HG03342 (cell line): ENCODE measurements around the gene GALNT18.

Experiments used
- ATAC-seq: cut with Tn5 transposase; IDR thresholded peaks from one replicate; pipeline ENCODE4 v1.9.1; 2021; ENCODE audit warnings: mild to moderate bottlenecking, moderate library complexity; ENCODE audit not compliant: unreplicated experiment

The GALNT18 gene

DNA sequence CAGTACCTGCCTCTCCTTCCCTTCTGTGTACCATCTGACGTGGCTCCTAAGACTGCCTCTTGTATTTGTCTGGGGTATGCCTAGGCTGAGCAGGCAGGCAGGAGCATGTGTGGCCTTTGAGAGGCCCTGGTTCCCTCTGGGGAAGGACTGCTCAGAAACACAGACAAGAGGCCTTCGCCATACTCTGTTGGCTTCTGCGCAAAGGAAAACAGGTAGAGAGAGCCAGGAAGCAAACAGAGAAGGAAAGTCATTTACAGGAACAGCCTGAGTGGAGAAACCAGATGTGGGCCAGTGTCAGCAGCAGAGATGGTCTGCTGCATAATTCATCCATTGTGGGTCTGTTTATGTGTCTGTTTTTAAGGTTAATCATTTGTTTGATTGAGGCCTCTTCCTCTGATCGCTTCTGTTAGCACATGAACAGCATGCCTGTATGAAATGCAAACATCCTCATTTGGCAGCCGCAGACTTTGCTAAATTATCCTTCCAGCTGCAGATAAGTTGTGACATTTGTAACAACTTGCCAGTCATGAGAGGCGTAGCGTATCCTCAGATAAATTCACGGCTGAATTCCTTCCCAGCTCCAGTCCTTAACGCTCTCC, 119.4 kb downstream of the GALNT18 start:
- ATAC-seq, result no peak

DNA sequence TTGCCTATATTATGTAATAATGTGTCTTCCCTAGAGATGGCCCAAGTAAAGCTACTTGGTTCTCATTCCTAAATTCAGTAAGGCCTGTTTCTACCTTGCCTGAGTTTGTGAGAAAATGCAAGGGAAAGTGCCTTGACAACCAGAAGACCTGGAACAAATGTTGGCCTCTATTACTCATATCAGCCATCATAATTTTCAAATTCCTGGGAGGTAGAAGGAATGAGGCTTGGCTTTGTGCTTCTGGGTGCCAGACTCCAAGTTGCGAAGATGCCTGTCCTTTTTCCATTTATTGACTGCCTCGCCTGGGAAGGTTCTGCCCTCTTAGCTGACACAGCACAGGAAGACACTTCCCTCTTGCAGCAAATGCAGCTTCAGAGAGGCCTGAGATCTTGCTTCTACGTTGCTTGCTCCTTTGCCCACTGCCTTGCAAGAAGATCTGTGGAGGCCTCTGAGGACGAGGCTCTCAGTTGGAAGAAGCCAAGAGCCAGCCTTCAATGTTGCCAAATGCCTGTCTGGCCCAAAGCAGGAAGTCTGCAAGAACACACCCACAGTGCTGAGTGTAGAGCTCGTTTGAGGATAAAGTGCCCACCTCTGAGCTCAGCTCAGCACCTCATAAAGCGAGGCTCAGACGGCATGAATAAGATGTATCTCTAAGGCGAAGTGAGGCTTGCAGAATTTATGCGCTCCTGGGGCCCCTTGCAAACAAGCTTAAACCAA, 120.1 kb downstream of the GALNT18 start:
- ATAC-seq, result no peak

DNA sequence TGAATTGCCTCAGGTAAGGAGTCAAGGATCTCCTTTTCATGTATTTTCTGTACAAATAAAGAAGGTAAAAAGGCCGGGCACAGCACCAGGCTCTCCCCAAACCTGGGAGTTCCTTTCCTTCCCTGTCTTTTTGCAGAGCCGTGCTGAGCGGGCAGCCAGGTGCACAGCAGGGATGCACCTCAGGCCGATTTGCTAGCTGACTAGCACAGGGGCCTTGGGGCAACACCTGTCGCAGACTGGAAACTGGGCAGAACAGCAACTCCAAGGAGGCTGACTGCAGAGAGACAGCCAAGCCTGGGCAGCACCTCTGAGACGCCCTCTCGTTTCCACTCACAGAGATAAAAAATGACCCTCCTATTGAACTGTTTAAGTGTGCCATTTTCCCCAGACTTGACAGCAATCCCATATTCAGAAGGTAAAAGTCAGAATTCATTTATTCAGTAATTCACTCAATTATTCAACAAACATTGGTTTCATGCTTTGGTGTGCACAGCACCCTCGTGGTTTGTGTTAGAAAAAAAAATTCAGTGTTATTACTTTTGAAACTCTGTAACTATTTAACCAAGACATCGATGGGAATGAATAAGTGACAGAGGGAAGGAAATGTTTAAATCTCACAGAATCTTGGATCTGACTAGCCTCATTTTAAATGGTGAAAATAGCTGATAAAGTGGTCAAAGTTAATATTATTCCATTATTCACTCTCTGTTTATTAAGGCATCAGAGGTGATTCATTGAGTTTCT, 120.9 kb downstream of the GALNT18 start:
- no peak for ATAC-seq

DNA sequence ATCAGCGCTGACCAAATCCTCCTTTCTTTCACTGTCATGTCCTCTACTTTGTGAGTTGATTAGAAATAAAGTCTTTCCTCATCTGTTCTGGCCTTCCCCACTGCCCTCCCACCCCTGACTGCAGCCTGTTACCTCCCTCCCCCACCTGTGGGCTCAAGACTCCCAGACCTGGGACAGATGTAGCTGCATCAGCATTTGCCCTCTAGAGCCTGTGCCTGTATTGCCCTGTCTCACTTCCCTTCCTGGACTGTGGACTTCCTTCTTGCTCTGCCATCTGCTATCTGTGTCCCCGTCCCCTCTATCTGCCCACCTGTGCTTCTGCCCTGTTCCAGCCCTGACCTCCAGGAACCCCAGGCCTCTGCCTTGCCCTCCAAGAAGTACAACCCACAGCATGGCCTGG, 122.5 kb downstream of the GALNT18 start:
- no peak for ATAC-seq

DNA sequence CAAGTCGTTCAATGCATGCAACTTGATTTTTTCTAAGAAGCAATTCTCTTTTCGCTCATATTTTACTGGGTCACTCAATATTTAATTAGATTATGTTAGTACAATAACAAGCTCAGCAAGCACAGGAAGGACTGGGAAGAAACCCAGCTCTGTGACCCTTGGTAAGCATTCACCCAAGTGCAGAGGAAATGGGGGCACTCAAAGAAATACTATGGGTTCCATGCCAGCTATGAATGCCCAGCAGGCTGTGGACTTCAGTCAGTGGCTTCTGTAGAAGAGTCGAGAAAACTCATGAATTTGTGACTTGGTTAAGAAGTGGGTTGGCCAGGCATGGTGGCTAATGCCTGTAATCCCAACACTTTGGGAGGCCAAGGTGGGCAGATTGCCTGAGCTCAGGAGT, 123.6 kb downstream of the GALNT18 start:
- no peak for ATAC-seq

DNA sequence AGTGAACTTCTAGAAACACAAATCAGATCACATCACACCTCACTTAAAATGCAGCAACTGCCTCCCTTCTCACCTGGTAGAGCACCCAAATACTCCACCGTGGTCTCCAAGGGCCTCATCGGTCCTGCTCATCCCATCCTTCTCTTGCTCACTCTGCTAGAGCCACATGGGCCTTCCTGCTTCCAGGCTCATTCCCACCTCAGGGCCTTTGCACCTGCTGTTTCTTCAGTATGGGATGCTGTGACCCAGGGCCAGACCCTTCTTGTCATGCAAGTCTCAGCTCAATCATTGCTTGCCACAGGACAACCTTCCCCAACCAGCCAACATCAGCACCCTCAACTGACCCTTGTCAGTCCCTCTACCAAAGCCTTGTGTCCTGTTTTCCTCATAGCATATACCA, 124.9 kb downstream of the GALNT18 start:
- no peak for ATAC-seq

DNA sequence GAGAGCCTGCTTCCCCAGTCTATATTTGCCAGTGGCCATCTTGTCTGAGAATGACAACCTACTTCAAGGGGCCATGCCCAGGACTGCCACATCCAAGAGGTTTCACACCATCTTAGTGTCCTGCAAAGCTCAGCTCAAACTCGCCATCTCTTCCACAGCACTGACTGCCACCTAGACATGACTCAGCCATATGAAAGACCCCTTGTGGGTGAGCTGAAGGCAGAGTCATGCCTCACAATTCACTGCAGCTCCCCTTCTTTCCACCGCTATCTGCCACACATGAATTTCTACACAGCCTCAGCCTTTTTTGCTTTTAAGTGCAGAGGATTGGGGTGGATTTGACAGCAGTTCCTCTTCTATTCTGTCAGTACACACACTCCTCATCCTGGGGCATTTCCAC, 127.5 kb downstream of the GALNT18 start:
- no peak for ATAC-seq

DNA sequence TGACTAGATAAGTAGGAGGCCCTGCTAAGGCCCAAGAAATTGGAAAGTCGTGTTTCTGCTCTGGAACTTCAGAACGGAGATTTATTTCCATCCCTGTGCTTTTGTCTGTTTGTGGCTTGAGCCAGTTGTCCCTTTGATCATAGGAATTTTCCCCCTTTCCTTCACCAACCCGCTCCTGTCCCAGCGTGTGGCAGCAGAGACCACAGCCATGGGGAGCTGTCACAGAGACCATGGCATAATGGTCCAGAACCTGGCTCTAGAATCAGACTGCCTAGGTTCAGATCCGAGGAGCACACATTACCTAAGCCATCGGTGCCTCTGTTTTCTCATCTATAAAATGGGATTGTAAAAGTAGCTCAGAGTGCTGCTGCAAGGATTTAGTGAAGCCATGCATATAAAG, 128.1 kb downstream of the GALNT18 start:
- no peak for ATAC-seq

DNA sequence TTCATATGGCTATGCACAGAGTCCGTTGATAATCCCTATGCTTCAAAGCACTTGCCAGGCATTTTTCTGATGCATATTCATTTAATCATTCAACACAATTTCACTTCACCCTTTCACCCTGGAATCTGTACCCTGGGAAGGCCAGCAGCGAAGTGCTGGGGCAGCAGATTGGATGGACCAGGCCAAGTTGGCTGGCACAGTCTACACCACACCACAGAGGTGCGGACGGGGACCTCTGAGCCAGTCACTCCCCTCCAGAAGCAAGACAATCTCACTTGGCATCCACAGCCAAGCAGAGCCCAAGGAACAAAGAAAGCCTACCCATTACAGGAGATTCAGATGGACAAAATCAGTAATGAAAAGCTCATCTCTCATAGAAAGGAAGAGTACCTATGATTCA, 130.2 kb downstream of the GALNT18 start:
- no peak for ATAC-seq

DNA sequence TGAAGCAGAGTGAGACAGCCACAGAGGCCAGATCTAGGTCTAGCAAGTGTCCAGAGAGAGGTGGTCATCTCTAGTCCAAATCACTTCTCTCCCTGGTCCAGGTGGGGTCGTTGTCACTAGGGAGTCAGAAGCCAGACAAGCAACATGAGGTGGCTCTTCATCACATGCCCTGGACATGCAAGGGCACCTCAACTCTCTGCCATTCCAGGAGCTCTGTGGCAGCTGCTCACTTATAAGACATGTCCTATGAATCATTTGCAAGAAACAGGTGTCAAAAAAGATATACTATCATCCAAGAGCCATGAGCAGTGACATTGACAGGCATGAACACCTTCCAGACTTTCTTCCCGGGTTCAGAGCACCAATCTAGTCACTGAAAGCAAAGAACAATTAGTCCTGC, 130.8 kb downstream of the GALNT18 start:
- ATAC-seq, result no peak

DNA sequence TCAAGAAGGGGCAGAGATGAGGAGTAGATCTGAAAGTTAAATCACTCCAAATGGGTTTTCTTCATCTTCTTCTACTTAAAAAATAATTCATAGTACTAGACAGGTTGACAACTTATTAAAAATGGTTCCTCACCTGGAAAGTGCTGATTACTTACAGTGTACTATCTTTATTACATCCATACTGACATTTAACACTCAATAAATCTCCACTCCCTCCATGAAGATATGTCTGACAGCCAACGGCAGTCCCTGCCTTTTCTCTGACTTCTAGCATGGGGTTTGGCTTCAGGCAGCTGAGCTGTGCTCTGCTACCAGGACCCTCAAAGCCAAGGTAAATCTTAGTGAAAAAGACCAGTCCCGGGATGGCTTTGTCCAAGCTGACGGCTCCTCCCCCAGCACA, 135.4 kb downstream of the GALNT18 start:
- no peak for ATAC-seq

DNA sequence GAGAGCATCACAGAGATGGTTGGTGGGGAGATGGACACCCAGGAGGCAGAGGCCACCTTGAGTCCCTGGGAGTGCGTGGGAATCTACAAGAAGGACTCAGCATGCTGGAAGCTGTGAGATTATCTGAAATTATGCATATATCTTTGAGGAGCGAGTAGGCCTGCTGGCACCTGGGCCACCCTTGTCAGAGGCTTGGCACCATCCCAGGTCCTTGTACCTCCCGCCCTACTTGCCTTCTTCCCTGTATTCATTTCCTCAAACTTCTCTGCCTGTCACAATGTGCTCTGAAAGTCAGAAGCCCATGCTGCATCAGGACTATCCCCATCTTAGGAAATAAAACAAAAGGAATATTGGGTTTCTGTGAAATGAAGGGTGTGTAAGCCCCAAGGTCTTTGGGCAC, 135.8 kb downstream of the GALNT18 start:
- no peak for ATAC-seq

DNA sequence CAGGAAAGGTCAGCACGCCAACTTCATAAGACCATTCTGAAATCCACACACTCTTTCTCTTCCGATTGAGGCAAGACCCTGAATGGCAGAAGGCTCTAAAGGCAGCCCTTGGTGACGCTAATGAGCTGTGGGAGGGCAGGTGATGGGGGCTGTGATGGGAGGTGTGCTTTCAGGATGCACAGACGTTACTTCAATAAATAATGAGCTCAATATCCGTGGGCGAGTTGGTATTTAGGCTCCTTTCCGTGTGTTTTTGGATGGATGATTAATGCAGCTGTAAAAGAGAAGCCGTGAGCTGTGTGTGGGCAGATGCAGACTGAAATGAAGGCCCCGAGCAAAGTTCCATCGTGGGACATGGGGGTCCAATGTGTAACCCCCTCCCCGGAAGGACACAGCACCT, 138.2 kb downstream of the GALNT18 start:
- no peak for ATAC-seq

DNA sequence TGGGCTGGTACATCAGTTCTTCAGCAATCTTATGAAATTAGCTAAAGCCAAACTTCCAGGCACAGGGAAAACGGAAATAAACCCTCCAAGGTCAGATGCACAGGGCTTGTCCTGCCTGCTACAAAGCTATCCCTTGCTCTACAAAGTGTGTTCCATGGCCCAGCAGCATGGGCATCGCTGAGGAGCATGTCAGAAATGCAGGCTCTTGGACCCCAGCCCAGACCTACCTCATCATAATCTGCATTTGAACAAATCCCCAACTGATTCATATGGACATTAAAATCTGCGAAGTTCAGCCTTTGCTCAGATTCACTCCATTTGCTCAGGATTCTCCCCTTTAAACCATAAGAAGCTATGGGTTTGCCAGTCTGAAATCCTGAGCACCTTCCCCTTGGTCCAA, 139.1 kb downstream of the GALNT18 start:
- ATAC-seq, result no peak

DNA sequence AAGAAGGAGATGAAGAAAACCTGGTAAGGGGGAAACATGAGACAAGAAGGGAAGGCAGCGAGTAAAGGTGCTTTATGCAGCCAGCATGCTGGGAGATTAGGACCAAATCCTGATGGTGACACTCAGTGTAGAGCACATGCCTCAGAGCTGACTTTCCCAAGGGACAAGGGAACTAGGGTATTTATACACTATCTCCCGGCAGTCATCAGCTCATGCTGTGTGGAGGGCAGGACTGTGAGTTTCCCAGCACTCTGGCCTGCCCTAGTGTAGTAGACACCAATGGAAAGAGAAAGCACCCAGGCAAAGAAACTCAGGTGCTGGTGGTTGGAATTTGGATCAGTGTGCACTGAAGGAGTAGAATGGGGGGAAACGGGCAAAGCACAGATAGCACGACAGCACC, 140.4 kb downstream of the GALNT18 start:
- no peak for ATAC-seq

DNA sequence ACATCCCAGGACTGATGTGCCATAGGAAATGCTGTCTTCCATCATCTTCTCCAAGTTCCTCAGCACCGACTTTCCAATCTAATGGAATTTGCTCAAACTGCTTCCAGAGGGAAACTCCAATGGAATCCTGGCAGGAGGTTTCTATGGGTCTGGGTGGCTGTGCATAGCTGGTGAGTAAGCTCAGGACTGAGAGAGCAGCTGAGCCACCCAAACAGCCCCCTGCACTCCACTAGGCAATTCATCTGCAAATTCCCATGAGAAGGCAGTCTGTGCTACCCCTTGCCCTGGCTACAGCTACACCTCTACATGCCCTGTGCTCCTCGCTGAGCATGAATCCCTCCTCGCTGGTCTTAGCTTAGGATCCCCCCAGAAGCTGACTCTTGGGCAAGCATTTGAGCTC, 140.8 kb downstream of the GALNT18 start:
- no peak for ATAC-seq

DNA sequence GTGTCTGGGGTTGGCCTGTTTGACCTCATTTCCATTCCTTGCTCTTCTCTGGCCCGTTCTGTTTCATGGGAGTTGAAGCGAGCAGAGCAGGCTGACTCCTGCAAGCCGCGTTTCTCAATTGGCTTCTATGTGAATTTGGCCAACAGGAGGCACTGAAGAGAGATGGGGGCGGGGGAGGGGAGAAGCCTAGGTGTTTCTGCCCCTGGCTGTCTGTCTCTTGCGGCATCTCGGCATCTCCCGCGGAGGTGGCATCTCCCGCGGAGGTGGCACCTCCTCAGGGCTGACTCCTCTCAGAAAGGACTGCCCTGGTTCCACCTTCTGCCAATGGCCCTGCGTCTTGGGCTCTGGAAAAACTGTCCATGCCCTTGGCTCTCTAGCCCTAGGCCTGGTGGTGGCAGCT, 143.1 kb downstream of the GALNT18 start:
- ATAC-seq, result no peak

DNA sequence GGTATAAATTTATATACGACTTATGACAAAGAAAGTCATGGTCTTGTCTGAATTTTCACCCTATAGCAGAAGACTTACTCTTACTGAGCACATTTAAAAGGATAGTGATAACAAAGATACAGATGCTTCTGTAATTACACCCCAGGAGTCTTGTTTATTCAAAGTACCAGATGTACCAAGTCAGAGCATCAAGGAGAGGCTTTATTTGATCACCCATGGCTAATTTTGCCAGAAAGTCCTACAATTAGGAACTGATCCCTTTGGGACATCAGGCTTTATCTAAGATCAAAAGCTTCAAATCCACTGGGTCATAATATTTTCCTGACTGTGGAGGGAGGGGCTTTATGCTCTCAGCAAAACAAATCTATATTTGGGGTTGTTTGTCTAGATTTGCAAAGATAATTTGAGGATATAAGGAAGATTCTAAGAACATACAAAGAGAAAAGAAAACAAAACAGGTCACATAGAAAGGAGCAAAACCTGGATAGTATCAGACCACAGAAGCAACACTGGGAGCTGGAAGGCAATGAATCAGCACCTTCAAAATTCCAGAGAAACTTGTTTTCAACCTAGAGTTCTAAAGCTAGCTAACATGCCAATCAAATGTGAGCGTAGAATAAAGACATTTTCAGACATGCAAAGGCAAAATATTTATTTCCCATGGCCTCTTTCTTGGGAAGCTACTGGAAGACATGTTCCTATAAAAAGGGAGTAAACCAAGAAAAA, 143.9 kb downstream of the GALNT18 start:
- ATAC-seq, result no peak

DNA sequence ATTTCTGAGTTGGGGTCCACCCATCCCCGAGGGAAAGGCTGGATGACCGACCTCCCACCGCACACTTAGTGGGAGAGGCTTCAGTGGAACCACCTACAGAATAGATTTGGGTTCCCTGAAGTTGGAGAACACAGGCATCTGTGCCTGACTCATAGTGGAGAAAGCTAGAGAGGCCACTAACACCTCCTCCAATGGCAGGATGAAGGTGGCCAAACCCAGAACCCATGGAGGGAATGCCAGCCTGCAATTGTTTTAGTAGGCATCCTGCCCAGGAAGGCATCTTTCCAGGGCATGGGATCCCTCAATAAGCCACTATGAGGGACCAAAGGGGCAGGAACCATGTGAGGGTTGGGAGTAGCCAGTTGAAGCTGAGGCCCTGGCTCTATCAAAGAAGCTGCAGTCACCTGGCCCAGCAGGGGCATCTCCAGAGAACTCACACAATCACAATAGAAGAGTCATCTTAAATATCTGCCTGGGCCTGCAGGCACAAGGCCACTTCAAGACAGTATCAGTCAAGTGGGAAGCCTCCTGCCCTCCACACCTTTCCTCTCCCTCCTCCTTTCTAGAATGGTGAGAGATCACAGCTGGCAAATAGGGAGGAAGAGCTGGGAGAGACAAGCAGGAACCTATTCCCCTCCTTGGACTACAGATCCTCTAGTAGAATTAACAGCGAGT, 144.7 kb downstream of the GALNT18 start:
- ATAC-seq, result no peak

DNA sequence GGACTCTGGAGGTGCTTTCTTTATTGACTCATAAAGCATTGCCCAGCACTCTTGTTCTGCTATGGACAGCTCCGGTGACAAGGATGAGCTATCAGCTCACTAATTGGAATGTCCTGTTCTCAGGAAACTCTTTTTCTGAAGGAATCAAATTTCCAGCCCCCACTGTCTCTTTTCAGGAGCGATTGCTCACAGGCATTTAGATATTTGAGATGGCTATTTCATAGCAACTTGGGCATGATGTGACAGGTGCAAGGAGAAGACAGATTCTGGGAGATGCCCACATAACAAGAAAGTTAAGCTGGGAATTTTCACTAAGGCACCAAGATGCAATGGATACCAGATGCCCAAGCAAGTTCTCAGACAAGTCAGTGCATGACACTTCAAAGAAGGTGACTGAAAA, 145.3 kb downstream of the GALNT18 start:
- ATAC-seq, result no peak

DNA sequence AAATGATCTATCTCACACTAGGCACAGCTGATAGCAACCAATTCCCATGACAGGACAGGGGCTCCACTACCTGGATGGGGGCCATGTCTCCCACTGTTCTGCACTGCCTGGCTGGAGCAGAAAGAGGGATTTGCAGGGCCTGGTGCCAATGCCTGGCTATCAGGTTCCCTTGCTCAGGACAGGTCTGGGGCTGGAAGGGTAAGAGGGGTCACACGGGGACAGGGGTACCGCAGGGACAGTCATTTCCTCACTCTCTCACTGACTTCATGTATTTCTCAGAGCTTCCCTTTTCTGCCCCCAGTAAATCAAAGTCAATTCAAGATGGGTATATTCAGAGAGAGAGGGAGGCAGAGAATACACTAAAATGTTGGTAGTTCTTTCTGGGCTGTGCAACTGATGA, 149.7 kb downstream of the GALNT18 start:
- no peak for ATAC-seq
